Measurements from ENCODE around the gene NUFIP1. TPM values are rescaled to one million over a fixed set of nuclear protein-coding genes. Genes with fewer than 3 reads are reported as not detected.
A peak's percentile ranks its signal among the peaks of the same experiment; 100 is the strongest.

The NUFIP1 gene
- total and polyA plus RNA-seq, 2 experiments from 2014 or later = 7.7 to 23.9 TPM

DNA sequence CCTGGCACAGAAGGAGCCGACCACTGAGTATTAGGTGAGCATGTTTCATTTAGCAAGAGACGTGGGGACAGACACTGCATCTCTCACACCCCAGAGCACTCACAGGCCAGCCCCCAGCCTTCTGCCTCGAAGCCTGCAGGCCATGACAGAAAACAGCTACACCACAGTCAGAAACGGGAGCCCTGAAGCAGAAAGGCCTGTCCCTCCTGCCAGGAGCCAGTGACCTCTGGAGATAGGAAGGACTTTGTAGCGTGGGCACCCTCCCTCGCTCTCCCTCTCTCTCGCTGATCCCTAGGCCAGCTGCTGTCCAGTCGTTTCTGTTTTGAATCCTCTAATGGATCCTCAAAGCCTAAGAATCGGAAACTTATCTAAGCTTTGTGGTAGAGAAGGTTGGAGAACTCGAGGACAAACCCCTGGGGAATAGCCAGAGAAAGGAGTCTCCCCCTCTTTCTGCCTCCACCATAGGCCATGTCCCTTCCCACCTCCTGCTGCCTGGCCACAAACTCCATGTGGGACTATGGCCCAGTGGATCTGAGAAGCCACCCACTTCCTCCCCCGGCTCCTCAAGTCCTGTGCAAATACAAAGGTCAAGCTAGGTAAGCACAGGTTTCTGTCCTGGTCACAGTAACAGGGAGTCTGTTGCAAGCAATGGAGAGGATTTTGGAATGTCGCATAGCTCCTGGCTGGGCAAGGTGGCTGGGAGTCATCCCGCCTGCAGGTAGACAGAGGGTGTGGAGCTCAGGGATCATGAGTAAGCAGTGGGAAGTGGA, 95.1 kb downstream of the NUFIP1 start:
- H3K4me2 ChIP-seq = no peak overlapping the region
- H4K20me1 ChIP-seq (replicated peaks; ENCODE audit: insufficient read depth) = no peaks in the 10 kb centered on the region
- H3K27me3 ChIP-seq (ENCODE audit: insufficient read depth) = no peaks in the 10 kb centered on the region
- Mint-ChIP-seq H3K9me3 (no peaks in the 10 kb centered on the region), H3K36me3 (ENCODE audit: low read depth) (no peaks in the 10 kb centered on the region), H3K4me1 (no peaks in the 10 kb centered on the region), H3K4me3 (no peak overlapping the region), H3K27ac (no peak overlapping the region; the same call in 1 of the 2 replicates), H3K27me3 (ENCODE audit: insufficient read depth, low read depth, poor library complexity) (peaks cover 1% of the 10 kb centered on the region)
- H3K27ac ChIP-seq (ENCODE audit: low read depth) = no peak overlapping the region
- ATAC-seq (peak; percentile 56), DNase-seq (ENCODE audit: low spot score) (no peak)
- H3K4me3 ChIP-seq = no peak overlapping the region
- H3K9me2 ChIP-seq (ENCODE audit: insufficient read depth) = peaks cover 4% of the 10 kb centered on the region; the same call in 1 of the 2 replicates
- no peaks in the 10 kb centered on the region for H3K4me1 ChIP-seq (ENCODE audit: insufficient read depth)
- peak overlapping the region; percentile 56; the same call in 1 of the 2 replicates for H2AFZ ChIP-seq
- TF ChIP-seq, protein P1, sequence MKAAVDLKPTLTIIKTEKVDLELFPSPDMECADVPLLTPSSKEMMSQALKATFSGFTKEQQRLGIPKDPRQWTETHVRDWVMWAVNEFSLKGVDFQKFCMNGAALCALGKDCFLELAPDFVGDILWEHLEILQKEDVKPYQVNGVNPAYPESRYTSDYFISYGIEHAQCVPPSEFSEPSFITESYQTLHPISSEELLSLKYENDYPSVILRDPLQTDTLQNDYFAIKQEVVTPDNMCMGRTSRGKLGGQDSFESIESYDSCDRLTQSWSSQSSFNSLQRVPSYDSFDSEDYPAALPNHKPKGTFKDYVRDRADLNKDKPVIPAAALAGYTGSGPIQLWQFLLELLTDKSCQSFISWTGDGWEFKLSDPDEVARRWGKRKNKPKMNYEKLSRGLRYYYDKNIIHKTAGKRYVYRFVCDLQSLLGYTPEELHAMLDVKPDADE (IDR thresholded peaks at IDR 0.05) = no peak
- TF ChIP-seq EZH2 (IDR thresholded peaks at IDR 0.05; ENCODE audit: low read depth, unreplicated experiment) (no peak), EZH2phosphoT487 (IDR thresholded peaks at IDR 0.05; ENCODE audit: unreplicated experiment) (no peak), ZNF114 (CRISPR knock-in tag; IDR thresholded peaks at IDR 0.05) (no peak), STAT1 (IDR thresholded peaks at IDR 0.05; ENCODE audit: unreplicated experiment) (no peak), POLR2AphosphoS5 (IDR thresholded peaks at IDR 0.05; ENCODE audit: low read depth) (no peak)
- TF ChIP-seq, protein P2, sequence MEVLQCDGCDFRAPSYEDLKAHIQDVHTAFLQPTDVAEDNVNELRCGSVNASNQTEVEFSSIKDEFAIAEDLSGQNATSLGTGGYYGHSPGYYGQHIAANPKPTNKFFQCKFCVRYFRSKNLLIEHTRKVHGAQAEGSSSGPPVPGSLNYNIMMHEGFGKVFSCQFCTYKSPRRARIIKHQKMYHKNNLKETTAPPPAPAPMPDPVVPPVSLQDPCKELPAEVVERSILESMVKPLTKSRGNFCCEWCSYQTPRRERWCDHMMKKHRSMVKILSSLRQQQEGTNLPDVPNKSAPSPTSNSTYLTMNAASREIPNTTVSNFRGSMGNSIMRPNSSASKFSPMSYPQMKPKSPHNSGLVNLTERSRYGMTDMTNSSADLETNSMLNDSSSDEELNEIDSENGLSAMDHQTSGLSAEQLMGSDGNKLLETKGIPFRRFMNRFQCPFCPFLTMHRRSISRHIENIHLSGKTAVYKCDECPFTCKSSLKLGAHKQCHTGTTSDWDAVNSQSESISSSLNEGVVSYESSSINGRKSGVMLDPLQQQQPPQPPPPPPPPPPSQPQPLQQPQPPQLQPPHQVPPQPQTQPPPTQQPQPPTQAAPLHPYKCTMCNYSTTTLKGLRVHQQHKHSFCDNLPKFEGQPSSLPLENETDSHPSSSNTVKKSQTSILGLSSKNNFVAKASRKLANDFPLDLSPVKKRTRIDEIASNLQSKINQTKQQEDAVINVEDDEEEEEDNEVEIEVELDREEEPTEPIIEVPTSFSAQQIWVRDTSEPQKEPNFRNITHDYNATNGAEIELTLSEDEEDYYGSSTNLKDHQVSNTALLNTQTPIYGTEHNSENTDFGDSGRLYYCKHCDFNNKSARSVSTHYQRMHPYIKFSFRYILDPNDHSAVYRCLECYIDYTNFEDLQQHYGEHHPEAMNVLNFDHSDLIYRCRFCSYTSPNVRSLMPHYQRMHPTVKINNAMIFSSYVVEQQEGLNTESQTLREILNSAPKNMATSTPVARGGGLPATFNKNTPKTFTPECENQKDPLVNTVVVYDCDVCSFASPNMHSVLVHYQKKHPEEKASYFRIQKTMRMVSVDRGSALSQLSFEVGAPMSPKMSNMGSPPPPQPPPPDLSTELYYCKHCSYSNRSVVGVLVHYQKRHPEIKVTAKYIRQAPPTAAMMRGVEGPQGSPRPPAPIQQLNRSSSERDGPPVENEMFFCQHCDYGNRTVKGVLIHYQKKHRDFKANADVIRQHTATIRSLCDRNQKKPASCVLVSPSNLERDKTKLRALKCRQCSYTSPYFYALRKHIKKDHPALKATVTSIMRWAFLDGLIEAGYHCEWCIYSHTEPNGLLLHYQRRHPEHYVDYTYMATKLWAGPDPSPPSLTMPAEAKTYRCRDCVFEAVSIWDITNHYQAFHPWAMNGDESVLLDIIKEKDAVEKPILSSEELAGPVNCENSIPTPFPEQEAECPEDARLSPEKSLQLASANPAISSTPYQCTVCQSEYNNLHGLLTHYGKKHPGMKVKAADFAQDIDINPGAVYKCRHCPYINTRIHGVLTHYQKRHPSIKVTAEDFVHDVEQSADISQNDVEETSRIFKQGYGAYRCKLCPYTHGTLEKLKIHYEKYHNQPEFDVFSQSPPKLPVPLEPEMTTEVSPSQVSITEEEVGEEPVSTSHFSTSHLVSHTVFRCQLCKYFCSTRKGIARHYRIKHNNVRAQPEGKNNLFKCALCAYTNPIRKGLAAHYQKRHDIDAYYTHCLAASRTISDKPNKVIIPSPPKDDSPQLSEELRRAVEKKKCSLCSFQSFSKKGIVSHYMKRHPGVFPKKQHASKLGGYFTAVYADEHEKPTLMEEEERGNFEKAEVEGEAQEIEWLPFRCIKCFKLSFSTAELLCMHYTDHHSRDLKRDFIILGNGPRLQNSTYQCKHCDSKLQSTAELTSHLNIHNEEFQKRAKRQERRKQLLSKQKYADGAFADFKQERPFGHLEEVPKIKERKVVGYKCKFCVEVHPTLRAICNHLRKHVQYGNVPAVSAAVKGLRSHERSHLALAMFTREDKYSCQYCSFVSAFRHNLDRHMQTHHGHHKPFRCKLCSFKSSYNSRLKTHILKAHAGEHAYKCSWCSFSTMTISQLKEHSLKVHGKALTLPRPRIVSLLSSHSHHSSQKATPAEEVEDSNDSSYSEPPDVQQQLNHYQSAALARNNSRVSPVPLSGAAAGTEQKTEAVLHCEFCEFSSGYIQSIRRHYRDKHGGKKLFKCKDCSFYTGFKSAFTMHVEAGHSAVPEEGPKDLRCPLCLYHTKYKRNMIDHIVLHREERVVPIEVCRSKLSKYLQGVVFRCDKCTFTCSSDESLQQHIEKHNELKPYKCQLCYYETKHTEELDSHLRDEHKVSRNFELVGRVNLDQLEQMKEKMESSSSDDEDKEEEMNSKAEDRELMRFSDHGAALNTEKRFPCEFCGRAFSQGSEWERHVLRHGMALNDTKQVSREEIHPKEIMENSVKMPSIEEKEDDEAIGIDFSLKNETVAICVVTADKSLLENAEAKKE (CRISPR knock-in tag; IDR thresholded peaks at IDR 0.05) = no peak
- H3F3A ChIP-seq (replicated peaks; ENCODE audit: low read depth) = no peaks in the 10 kb centered on the region
- H3K36me3 ChIP-seq (ENCODE audit: insufficient read depth) = no peaks in the 10 kb centered on the region
- no peaks in the 10 kb centered on the region for H3K79me2 ChIP-seq (replicated peaks; ENCODE audit: insufficient read depth)

Small RNAs within 50 kb of the gene (small RNA-seq; reads per million reads assigned to genes)
- gene RN7SL49P (ENCODE audit: low replicate concordance) = not detected

Other genes starting within 250 kb of the NUFIP1 start
- 31.3 and 31.4 TPM in 2 replicates for gene GPALPP1, start 67 bp upstream of the NUFIP1 start, total RNA-seq (2014; rRNA removed; shearing (Covaris generic))
- gene GPALPP1, start 67 bp upstream of the NUFIP1 start, polyA plus RNA-seq (2016; fragmentation: Nextera tagmentation; extraction: Ambion mirVana) = 31.0 and 35.8 TPM in 2 replicates
- gene GTF2F2, start 131.0 kb upstream of the NUFIP1 start, total RNA-seq (2014; rRNA removed; shearing (Covaris generic)) = 37.1 and 42.1 TPM in 2 replicates
- gene GTF2F2, start 131.0 kb upstream of the NUFIP1 start, polyA plus RNA-seq (2016; fragmentation: Nextera tagmentation; extraction: Ambion mirVana) = 72.0 and 75.6 TPM in 2 replicates
- gene KCTD4, start 211.6 kb upstream of the NUFIP1 start, total RNA-seq (2014; rRNA removed; shearing (Covaris generic)) = not detected in 2 replicates
- gene KCTD4, start 211.6 kb upstream of the NUFIP1 start, polyA plus RNA-seq (2016; fragmentation: Nextera tagmentation; extraction: Ambion mirVana) = 0.24 and 0.26 TPM in 2 replicates